C4-2B (cell line): ENCODE results near the gene MEX3A.

Source experiments
- CTCF ChIP-seq: fragments of 450-650 bp; conservative IDR thresholded peaks from 2 replicates; pipeline ENCODE4 v1.5.1; 2017; ENCODE audit warnings: mild to moderate bottlenecking
- ZFX ChIP-seq: fragments of 450-650 bp; IDR thresholded peaks from 2 replicates; pipeline ENCODE4 v1.6.1; 2017

- TF ChIP-seq CTCF (no peak), ZFX (no peak)
Measured at GRCh38 chr1:156122519-156123355, 40.5 kb upstream of the MEX3A start.
